Smooth muscle cell (in vitro differentiated cells): ENCODE measurements around the gene PTPRO. TPM values are rescaled to one million over a fixed set of nuclear protein-coding genes. Genes with fewer than 3 reads are reported as not detected.

ENCODE experiments used
- DNase-seq: peaks from one replicate; lab custom pipeline; 2025; ENCODE audit not compliant: unreplicated experiment; lab: John Stamatoyannopoulos, UW
- H2AFZ ChIP-seq: fragments of 200-600 bp; sonication (generic); 2 replicates; pipeline ENCODE4 v1.6.0; 2016; ENCODE audit warnings: antibody characterized with exemption, low read depth, mild to moderate bottlenecking
- H3F3A ChIP-seq: fragments of 200-600 bp; sonication (generic); 2 replicates; pipeline ENCODE4 v1.6.0; 2017; ENCODE audit warnings: antibody characterized with exemption, low read depth
- H3K27ac ChIP-seq: fragments of 200-600 bp; sonication (generic); 2 replicates; pipeline ENCODE4 v1.5.1; 2016; ENCODE audit warnings: low read depth, mild to moderate bottlenecking
- H3K27me3 ChIP-seq: fragments of 200-600 bp; sonication (generic); 2 replicates; pipeline ENCODE4 v1.6.1; 2016; ENCODE audit warnings: low read depth, mild to moderate bottlenecking
- H3K36me3 ChIP-seq: fragments of 200-600 bp; sonication (generic); 2 replicates; pipeline ENCODE4 v1.5.1; 2016; ENCODE audit warnings: low read depth
- H3K4me1 ChIP-seq: fragments of 200-600 bp; sonication (generic); 2 replicates; pipeline ENCODE4 v1.5.1; 2016; ENCODE audit warnings: low read depth
- H3K4me2 ChIP-seq: fragments of 200-600 bp; sonication (generic); 2 replicates; pipeline ENCODE4 v1.6.0; 2016; ENCODE audit warnings: mild to moderate bottlenecking
- H3K4me3 ChIP-seq: fragments of 200-600 bp; sonication (generic); 2 replicates; pipeline ENCODE4 v1.5.1; 2016; ENCODE audit warnings: mild to moderate bottlenecking
- H3K79me2 ChIP-seq: fragments of 200-600 bp; sonication (generic); 2 replicates; pipeline ENCODE4 v1.6.0; 2016; ENCODE audit warnings: low read depth, mild to moderate bottlenecking
- H3K9ac ChIP-seq: fragments of 200-600 bp; sonication (generic); 2 replicates; pipeline ENCODE4 v1.6.0; 2016; ENCODE audit warnings: low read depth
- H3K9me3 ChIP-seq: fragments of 200-600 bp; sonication (generic); replicated peaks from 2 replicates; pipeline ENCODE4 v1.5.1; 2016; ENCODE audit warnings: low read depth
- H4K20me1 ChIP-seq: fragments of 200-600 bp; sonication (generic); 2 replicates; pipeline ENCODE4 v1.6.0; 2016; ENCODE audit warnings: low read depth
- CTCF ChIP-seq: fragments of 200-600 bp; sonication (generic); IDR thresholded peaks from 2 replicates; pipeline ENCODE4 v1.5.1; 2017; ENCODE audit warnings: borderline replicate concordance, mild to moderate bottlenecking, antibody characterized with exemption; ENCODE audit not compliant: insufficient read depth, poor library complexity, severe bottlenecking
- WGBS: methylation state at CpG from one replicate; pipeline ENCODE4 v1.1.7; 2016; ENCODE audit warnings: low lambda C conversion rate; 5-methylcytosine and 5-hydroxymethylcytosine counted together
- polyA plus RNA-seq: library from polyadenylated mRNA; unstranded; fragments of >200 nt; fragmentation: Nextera tagmentation; extraction: Ambion mirVana; gene quantifications from 2 replicates; pipeline ENCODE4 v1.2.1, GENCODE V29; 2016
- total RNA-seq: library from RNA; depleted of rRNA; stranded (reverse); fragments of >200 nt; gene quantifications from 2 replicates; pipeline ENCODE4 v1.2.3, GENCODE V29; 2014

PTPRO gene
- total and polyA plus RNA-seq, 2 experiments from 2014 or later: not detected

- no peaks in the 10 kb centered on the region for H3K9me3 ChIP-seq
- H3K9ac ChIP-seq: no peak overlapping the region
- H3K36me3 ChIP-seq: no peaks in the 10 kb centered on the region
- H3K27ac ChIP-seq: no peak overlapping the region
- H3K4me3 ChIP-seq: no peak overlapping the region
- no peak for DNase-seq
- H3K27me3 ChIP-seq: no peaks in the 10 kb centered on the region
- 88% methylated on average over 2 of the region's 2 CpGs for WGBS
- H3F3A ChIP-seq: no peaks in the 10 kb centered on the region
- TF ChIP-seq CTCF: no peak
- no peak overlapping the region for H3K4me2 ChIP-seq
- H3K4me1 ChIP-seq: no peaks in the 10 kb centered on the region
- H4K20me1 ChIP-seq: no peaks in the 10 kb centered on the region
- H3K79me2 ChIP-seq: no peaks in the 10 kb centered on the region
- H2AFZ ChIP-seq: no peak overlapping the region
These were observed 159.5 kb downstream of the PTPRO start for GRCh38 chr12:15481846-15482245.

GRCh38 chr12:15485466-15485865, 163.2 kb downstream of the PTPRO start:
- WGBS: 86% methylated on average over 3 of the region's 3 CpGs
- Histone ChIP-seq H2AFZ (no peak overlapping the region), H3K9ac (no peak overlapping the region), H3K27me3 (no peaks in the 10 kb centered on the region), H3K4me2 (no peak overlapping the region), H3K36me3 (no peaks in the 10 kb centered on the region), H3K27ac (no peak overlapping the region), H4K20me1 (no peaks in the 10 kb centered on the region), H3K79me2 (no peaks in the 10 kb centered on the region), H3K4me1 (no peaks in the 10 kb centered on the region), H3K9me3 (no peaks in the 10 kb centered on the region), H3F3A (no peaks in the 10 kb centered on the region), H3K4me3 (no peak overlapping the region)
- no peak for DNase-seq
- TF ChIP-seq CTCF: no peak

GRCh38 chr12:15486859-15487258, 164.6 kb downstream of the PTPRO start:
- TF ChIP-seq CTCF: no peak
- no peaks in the 10 kb centered on the region for H3K9me3 ChIP-seq
- H3K4me2 ChIP-seq: no peak overlapping the region
- no peaks in the 10 kb centered on the region for H4K20me1 ChIP-seq
- no peaks in the 10 kb centered on the region for H3K4me1 ChIP-seq
- 86% methylated on average over 6 of the region's 6 CpGs for WGBS
- no peaks in the 10 kb centered on the region for H3K27me3 ChIP-seq
- H3K36me3 ChIP-seq: no peaks in the 10 kb centered on the region
- no peak overlapping the region for H3K9ac ChIP-seq
- no peaks in the 10 kb centered on the region for H3F3A ChIP-seq
- H3K27ac ChIP-seq: no peak overlapping the region
- no peaks in the 10 kb centered on the region for H3K79me2 ChIP-seq
- no peak overlapping the region for H2AFZ ChIP-seq
- H3K4me3 ChIP-seq: no peak overlapping the region
- DNase-seq: no peak

DNA sequence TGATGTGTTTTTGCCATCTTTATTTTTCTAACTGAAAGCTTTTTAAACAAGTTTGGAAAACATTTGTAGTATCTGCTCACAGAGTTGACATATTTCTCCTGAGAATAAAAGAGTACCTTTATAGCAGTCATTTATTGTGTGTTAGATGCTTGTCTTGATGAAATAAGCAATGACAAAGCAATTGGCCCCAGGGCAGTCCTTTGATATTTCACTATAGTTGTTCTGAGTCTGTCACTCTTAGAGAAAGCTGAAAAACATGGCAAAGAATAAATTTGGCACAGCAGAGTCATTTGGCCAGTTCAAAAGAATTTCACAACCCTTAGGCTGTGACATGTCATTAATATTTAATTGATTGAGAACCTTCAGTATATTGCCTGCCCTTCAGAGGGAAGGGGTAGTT, 166.2 kb downstream of the PTPRO start:
- Histone ChIP-seq H3K9ac (no peak overlapping the region), H2AFZ (no peak overlapping the region), H3K9me3 (no peaks in the 10 kb centered on the region), H3K36me3 (no peaks in the 10 kb centered on the region), H3K4me2 (no peak overlapping the region), H3K27me3 (no peaks in the 10 kb centered on the region), H4K20me1 (no peaks in the 10 kb centered on the region), H3K4me3 (no peak overlapping the region), H3K79me2 (no peaks in the 10 kb centered on the region), H3K4me1 (no peaks in the 10 kb centered on the region), H3F3A (no peaks in the 10 kb centered on the region), H3K27ac (no peak overlapping the region)
- DNase-seq: no peak
- TF ChIP-seq CTCF: no peak
